Measurements from ENCODE around the gene TPRG1. TPM values are rescaled to one million over a fixed set of nuclear protein-coding genes. Genes with fewer than 3 reads are reported as not detected.

The TPRG1 gene
- total and polyA plus RNA-seq, 2 donors (not counting 3 experiments of a cell fraction or from before 2014, with no cell fraction given) = 0.30 TPM; not detected in 1

DNA sequence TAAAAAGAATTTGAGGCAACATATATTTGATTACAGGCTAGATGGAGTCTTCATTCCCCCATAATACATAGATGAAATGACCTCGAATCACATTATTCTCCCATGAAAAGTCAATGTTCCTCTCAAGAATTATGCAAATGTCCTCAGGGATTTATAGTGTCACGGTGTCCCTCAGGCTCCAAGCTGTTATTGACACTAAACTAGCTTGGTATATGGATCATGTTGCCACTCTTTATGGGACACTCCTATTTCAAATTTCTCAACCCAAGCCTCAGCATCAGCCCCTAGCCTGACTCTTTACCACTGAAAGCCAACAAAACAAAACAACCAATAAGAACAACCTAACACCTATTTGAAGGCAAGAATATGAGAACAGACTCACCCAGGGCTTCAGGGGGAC is 139.8 kb downstream of the TPRG1 start:
- Histone ChIP-seq H3K9me3 (replicated peaks; ENCODE audit: control insufficient read depth, insufficient read depth, low read length) (no peaks in the 10 kb centered on the region), H3K36me3 (ENCODE audit: control insufficient read depth in 2 of 2, extremely low read depth in 1 of 2, insufficient read depth in 2 of 2, low read length in 2 of 2) (no peaks in the 10 kb centered on the region), H3K9ac (replicated peaks; ENCODE audit: extremely low read depth, insufficient read depth, low read length) (no peak overlapping the region), H3K4me1 (ENCODE audit: control insufficient read depth, extremely low read depth, insufficient read depth, low read length) (no peaks in the 10 kb centered on the region), H3K4me3 (replicated peaks in 1 of 3; ENCODE audit: insufficient read depth in 1 of 3, low read depth in 1 of 3, low read length in 3 of 3) (no peak overlapping the region), H2AFZ (ENCODE audit: low read depth, low read length) (no peak overlapping the region), H3K9me1 (replicated peaks; ENCODE audit: control insufficient read depth, extremely low read depth, insufficient read depth, low read length) (no peaks in the 10 kb centered on the region), H3K27ac (ENCODE audit: insufficient read depth, low read depth, low read length) (no peak overlapping the region), H3K4me2 (ENCODE audit: insufficient read depth, low read length) (no peak overlapping the region), H3K79me2 (ENCODE audit: control insufficient read depth, insufficient read depth, low read length) (no peaks in the 10 kb centered on the region), H4K20me1 (replicated peaks; ENCODE audit: control insufficient read depth, extremely low read depth, insufficient read depth, low read length) (no peaks in the 10 kb centered on the region), H3K27me3 (ENCODE audit: control insufficient read depth in 2 of 2, insufficient read depth in 2 of 2, low read length in 2 of 2) (no peaks in the 10 kb centered on the region)
- CTCF ChIA-PET = no interaction called here
- POLR2A ChIA-PET = no interaction called here
- FAIRE-seq (no peak), DNase-seq (ENCODE audit: low read depth, low spot score) (no peak)
- no TSS peak for BruUV-seq (replicated peaks)
- intact Hi-C loops (cut with micrococcal nuclease) (no loop called here), dilution Hi-C loops (cut with MboI; ENCODE audit: extremely low pct_ligation_motif_present, low sequenced_read_pairs) (no loop called here)
- TF ChIP-seq MAX (IDR thresholded peaks at IDR 0.05; ENCODE audit: insufficient read depth, insufficient read length) = no peak
- no peak for TF ChIP-seq CTCF (IDR thresholded peaks at IDR 0.05; ENCODE audit: extremely low read depth in 1 of 2, insufficient read depth in 1 of 2, low read depth in 1 of 2, low read length in 2 of 2)
- TF ChIP-seq POLR2A (IDR thresholded peaks at IDR 0.05; ENCODE audit: low read depth, low read length) = no peak
- TF ChIP-seq FOS (IDR thresholded peaks at IDR 0.05; ENCODE audit: borderline replicate concordance, insufficient read depth, low read length) = no peak
- TF ChIP-seq JUN (IDR thresholded peaks at IDR 0.05; ENCODE audit: borderline replicate concordance, insufficient read depth, insufficient read length, low read depth) = no peak
- no peak for TF ChIP-seq GATA2 (IDR thresholded peaks at IDR 0.05; ENCODE audit: insufficient read depth, insufficient read length, low read depth, low read length)
- no peak for TF ChIP-seq POLR2AphosphoS5 (IDR thresholded peaks at IDR 0.05; ENCODE audit: insufficient read depth, low read depth, low read length)
- TF ChIP-seq MYC (IDR thresholded peaks at IDR 0.05; ENCODE audit: low read depth, low read length) = no peak
- TF ChIP-seq EZH2 (IDR thresholded peaks at IDR 0.05; ENCODE audit: borderline replicate concordance, low read depth, low read length, severe bottlenecking) = no peak

Measured in endothelial cell of umbilical vein (primary cell).